Skin of body (tissue), 2 donors: Measurements from ENCODE around the gene IL24. TPM values are rescaled to one million over a fixed set of nuclear protein-coding genes. Genes with fewer than 3 reads are reported as not detected.

Experiments
- DNase-seq: peaks from one replicate; lab custom pipeline; 2025; lab: John Stamatoyannopoulos, UW
- total RNA-seq: library from RNA; depleted of rRNA; stranded (reverse); fragments of >200 nt; gene quantifications from one replicate; pipeline ENCODE4 v1.2.3, GENCODE V29; 2014

The IL24 gene
- total RNA-seq, 1 donor from 2014 or later = not detected

DNA sequence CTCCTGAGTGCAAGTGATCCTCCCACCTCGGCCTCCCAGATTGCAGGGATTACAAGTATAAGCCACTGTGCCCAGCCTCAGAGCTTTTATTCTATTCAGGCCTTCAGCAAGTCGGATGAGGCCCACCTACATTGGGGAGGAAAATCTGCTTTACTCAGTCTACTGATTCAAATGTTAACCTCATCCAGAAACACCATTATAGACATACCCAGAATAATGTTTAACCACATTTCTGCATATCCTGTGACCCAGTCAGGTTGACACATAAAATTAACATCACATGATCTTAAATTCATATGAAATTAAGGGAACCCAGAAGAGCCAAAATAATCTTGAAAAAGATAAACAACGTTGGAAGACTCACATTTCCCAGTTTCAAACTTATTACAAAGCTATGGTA lies 16.9 kb upstream of the IL24 start:
- DNase-seq = no peak

DNA sequence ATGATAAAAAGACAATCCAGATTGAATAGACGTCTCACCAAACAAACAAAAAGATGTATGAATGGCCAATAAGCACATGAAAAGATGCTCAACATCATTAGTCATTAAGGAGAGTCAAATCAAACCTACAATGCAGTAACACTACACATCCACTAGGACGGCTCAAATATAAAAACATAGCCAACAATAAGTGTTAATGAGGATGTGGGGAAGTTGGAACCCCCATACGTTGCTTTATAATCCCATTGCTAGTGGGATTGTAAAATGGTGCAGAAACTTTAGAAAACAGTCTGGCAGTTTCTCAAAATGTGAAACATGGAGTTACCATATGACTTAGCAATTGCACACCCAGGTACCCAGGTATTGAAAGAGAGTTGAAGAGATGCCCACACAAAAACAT lies 14.7 kb upstream of the IL24 start:
- no peak for DNase-seq

DNA sequence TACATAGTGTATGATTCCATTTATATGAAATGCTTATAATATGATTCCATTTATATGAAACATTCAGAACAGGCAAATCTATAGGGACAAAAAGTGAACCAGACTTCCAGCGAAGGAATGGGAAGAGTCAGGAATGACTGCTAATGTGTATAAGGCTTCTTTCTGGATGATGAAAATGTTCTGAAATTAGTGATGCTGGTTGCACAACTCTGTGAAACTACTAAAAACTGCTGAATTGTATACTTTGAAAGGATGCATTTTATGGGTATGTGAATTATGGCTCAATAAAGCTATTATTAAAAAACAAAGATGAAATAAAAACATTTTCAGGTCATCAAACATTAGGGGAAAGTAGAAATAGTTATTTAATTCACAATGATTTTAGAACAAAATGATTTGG lies 14.1 kb upstream of the IL24 start:
- no peak for DNase-seq

DNA sequence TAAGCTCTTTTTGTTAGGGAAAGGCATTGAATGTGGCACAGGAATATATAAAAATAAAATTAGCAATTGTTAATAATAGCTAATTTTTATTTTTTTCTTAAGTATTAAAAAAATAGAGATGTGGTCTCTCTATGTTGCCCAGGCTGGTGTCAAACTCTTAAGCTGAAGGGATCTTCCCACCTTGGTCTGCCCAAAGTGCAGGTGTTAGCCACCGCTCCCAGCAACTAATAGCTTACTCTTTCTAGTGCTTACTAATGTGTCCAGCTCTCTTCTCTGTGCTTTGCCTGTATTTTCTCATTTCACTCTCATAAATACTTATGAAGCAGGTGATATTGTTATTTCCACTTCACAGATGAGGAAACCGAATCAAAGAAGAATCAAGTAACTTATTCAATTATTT lies 13.4 kb upstream of the IL24 start:
- no peak for DNase-seq

DNA sequence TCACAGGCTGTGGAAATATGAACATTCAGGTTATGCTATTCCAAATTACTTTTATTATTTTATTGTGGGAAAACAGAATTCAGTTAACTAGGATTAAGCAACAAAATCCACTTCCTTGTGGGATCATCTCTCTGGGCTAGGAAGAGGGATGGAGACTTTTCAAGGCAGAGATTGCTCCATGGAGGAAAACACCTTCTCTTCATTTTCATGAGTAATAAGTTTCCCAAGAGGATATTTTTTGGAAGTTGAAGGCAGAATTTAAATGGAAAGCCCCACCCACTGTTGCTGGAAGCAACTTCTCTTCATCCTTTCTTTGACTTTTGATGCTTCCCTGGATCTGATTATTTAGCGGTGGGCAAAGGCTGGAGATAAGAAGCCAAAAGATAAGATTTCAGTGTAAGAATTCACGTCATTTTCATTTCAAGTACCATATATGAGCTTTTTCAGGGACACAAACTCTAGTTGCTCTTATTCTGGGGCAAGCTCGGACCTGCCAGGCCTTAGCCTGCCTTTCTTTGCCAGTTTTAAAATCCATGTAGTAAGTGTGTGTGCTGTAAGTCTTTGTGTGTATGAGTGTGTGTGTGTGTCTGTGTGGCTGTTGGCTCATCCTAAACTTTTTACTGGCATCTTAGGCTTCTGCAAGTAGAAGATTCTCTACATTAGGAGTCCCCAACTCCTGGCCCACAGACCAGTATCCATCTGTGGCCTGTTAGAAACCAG lies 11.7 kb upstream of the IL24 start:
- no peak for DNase-seq

DNA sequence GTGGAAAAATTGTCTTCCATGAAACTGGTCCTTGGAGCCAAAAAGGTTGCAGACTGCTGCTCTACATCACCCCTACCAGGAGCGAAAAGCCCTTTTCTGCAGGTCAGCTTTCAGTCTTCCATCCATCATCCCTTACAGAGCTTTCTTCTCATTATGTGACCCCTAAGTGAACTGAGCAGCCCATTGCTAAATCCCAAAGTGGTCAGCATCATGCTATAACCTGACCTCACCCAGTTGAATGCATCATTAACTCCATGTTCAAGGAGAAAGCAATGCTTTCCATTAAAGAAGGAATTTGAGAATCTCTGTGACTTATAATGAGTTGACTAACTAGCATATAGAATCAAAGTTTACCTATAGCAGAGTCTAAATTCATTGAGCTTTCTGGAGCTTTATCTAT lies 10.4 kb upstream of the IL24 start:
- DNase-seq = no peak

DNA sequence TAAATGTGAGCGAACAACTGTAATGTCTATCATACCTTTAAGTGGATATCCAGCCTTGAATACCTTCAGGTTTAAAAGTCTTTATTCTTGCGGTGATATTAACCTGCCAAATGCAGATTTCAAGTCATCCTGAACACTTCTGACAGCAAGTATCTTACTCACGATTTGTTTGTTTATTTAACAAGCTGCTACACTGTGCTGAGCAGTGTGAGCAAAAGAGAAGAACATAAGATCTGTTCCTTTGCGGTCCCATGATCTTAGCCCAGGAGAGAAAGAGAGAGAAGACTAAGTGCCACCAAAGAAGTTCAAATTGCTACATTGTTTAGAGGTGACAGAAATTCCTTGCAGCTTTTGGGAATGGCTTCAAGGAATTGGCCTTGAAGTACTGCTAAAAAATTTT lies 9.5 kb upstream of the IL24 start:
- DNase-seq = no peak

DNA sequence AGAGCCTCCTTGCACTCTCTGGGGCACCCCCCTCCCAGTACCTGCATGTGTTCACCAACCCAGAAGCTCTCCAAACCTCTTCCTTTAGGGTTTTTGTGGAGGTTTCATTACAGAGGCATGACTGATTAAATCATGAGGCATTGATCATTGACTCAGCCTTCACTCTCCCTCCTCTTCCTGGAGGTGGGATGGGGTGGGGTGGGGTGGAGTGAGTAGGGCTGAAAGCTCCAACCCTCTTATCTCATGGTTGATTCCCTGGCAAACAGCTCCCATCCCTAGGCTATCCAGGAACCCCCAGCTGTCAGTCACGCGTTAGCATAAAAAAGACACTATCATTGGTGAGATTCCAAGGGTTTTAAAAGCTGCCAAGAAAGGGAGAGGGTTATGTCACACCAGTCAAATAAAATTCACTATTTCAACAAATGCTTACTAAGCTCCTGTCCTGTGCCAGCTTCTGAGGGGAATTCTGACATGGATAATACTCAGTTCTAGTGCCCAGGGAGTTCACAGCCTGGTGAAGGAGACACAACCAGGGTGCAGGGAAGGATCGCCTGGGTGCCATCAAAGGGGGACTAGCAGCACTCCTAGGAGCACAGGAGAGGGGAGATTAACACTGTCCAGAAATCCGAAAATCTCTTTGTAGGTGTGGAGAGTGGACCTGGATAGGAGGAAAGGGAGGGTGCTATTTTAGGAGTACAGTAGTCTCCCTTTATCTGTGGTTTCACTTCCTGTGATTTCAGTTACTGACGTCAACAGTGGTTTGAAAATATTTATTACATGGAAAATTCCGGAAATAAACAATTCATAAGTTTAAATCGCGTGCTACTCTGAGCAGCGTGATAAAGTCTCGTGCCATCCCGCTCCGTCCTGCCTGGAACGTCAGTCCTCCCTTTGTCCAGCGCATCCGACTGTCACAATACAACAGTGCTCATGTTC lies 6.8 kb upstream of the IL24 start:
- peak; percentile 7 for DNase-seq

DNA sequence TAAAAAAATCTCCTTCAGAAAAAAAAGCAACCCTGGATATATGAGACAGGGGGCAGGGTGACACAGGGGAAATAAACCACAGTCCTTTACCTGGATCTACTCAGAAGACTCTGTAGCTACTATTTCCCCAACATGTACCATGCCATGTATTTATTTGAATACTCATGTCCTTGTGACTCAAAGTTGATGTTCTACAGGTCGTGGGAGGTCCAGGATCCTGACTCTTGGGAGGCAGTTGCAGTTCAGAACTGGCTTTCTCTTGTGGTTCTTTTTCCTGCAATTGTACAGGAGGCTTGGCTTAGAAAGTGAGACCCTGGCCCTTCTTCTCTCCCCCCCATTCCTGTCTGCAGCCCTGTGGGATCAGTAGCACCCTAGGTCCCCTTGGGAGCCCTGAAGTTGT lies 5.8 kb upstream of the IL24 start:
- DNase-seq = no peak

DNA sequence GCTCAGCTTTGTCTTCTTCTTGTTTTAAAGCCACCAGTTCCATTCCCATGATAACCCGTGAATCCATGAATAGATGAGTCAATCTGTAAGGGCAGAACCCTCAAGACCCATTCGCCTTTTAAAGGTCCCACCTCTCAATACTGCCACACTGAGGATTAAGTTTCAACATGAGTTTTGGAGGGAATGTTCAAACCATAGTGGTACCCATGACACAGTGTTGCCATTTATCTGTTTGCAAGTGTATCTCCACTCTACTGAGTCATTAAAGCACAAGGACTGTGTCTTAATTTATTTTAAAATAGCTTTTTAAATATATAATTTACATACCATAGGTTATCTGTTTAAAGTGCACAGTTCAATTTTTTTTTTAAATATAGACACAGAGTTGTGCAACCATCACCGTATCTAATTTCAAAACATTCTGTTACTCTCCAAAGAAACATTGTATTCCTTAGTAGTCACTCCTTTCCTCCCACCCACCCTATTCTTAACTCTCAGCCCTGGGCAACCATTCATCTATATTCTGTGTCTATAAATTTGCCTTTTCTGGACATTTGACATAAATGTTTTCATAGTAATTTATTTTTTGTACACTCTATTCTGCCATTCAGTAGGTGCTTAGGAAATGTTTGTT lies 4.8 kb upstream of the IL24 start:
- no peak for DNase-seq

DNA sequence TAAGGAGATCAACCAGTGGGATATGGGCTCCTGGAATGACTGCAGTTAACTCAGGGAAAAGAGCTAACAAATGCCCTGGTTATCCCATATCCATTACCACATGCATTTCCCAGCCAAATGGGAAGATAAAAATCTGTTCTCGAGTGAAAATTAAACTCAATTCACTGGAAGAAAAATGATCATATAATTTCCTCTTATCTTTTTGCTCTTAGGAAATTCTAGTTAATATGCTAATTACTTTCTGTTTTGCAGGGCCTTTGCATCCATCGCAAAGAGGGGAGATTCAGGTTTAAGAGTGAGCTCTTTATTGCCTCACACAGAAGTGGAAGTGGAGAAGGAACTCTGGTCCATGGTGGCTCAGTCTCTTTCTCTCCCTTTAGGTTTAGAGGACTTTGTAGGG lies 3.9 kb upstream of the IL24 start:
- DNase-seq = no peak

DNA sequence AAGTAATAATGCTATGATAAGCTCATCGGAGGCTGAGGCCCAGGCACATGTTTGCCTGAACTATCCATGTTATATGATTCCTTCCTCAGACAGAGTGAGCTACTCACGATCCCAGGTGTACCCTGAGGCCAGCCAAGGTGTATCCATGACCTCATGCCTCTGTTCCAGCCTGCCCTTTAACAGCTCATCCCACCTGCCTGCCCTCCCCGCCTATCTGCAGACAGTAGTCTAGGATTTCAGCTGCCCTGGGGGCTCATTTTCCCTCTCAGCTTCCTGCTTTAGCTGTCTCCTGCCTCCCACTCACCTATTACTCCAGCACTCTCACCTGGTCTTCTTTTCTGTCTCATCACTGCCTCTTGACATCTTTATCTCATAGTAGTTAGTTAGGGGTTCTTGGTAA lies 1.9 kb upstream of the IL24 start:
- no peak for DNase-seq

DNA sequence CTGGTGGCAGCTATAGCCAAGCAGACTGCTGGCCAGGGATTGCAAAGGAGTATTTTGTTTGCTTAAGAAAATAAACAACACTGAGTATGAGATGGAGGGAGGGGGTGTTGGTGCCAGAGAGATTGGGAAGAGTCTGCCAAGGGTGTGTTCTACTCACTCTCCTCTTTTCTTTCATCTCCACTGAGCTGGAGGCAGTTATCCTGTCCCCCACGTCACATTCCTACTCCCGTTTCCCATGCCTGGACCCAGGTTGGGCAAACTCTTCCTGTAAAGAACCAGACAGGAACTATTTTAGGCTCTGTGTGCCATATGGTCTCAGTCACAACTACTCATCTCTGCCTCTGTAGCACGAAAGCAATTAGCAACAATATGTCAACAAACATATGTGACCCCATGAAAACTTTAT lies 1.4 kb upstream of the IL24 start:
- DNase-seq = peak; percentile 24

DNA sequence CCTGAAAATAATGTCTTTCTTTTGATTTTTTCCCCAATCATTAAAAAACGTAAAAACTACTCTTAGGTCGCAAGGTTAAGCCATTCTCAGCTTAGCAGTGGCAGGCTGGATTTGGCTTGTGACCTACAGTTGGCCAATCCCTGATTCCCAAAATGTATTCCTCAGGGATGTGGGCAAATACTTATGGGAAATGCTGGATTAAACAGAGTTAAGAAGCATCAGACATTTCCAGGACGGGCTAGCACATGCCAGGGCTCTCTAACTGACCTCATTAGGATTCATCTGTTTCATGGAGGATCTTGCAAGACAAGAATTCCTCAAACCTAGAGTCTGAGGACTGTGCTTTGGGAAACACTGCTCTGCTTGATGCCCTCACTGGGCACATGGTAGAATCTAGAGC lies 982 bp upstream of the IL24 start:
- DNase-seq = no peak

DNA sequence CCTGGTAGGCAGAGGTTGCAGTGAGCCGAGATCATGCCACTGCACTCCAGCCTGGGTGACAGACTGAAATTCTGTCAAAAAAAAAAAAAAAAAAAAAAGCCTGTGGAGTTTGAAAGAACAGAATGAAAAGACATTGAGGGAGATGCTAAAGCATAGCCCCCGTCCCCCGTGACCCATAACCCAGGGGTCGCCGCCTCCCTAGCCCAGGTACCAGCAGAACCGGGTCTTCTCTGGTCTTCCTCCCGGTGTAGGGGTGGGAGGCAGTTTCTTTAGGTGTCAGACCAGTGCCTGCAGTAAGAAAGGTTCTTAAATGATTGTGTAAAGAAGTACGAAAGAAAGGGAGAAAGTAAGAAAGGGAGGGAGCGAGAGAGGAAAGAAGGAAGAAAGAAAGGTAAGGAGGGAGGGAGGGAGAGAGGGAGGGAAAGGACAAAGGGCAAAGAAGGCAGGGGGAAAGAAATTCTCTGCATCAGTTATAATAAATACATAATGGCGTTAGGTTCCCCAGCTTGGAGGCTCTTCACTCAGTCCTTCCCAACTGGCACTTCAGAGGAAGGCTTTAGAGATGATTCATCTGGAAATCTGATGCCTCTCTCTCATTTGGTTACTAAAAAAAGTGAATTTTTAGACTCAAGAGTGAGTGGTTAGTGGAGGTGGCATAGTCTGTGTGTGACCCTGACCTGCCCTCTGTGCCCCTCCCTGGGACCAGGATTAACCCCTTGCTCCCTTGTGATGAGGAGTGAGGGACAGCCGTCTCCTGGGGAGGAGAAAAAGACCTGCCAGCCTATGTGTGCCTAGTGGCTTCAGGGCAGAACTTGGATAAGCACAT lies 1.1 kb downstream of the IL24 start:
- DNase-seq = no peak

DNA sequence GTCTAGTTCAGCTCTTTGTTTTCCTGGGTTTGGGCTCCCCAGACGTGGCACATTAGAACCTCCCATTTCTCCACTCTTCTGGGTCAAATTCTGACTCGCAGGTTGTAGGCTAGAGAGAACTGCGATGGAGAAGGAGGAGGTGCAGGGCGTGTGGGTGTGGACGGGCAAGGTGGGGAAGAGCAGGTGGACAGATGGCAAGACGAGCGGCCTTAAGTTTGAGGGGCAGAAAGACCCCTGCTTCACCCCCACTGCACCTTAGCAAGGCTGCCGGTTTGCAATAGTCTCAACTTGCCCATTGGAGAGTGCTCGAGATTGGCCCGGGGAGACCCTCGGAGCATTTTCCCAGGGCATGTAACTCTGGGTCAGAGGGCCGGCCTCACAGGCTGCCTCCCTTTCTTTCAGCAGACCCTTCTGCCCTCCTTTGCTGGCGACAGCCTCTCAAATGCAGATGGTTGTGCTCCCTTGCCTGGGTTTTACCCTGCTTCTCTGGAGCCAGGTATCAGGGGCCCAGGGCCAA lies 1.7 kb downstream of the IL24 start:
- DNase-seq = no peak

DNA sequence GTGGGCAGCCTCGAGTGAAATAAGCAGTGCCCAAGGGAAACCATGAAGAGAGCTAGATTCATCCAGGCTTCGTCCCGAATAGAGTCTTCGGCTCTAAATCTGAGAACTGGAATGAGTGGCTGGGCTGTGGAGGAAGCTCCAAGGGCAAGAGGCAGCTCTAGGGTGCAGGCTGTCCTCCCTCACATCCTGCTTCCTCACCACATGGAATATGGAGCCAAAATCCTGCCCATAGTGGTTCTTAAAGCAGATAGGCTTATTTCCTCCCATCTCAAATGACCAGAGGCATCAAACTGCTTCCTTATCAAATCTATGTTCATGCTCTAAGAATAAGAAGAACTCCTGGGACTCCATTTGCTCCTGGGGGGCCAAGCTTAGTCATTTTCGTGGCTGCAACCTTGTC lies 2.5 kb downstream of the IL24 start:
- no peak for DNase-seq

DNA sequence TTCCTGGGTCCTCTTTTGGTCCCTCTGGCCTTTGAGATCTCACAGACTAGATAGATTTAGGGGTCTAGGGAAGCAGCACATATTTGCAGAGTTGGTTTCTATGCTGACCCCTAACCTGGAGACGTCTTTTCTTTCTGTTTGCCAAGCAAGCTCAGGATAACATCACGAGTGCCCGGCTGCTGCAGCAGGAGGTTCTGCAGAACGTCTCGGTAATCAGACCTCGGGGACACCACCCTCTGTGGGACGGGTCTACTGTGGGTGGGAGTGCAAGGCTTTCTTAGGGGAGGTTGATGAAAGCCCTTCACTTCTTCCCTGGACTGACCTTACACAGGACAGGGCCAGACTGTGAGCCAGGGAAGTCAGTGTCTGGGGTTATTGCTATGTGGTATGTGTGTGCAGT lies 2.9 kb downstream of the IL24 start:
- no peak for DNase-seq

DNA sequence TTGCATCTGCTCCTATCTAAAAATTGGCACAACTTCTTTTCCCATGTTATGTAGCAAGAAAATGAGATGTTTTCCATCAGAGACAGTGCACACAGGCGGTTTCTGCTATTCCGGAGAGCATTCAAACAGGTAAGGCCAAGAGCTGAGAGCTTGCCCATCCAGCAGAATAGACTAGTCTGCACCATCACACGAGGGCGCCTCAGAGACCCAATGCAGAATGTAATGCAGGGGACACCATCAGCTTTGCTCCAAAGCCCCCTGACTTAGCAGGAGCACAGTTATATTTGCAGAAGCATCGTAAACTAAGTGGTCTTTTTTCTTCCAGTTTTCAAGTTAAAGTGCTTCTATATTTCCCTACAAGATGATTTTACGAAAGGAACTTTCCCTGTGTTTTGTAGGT lies 4.7 kb downstream of the IL24 start:
- DNase-seq = no peak

DNA sequence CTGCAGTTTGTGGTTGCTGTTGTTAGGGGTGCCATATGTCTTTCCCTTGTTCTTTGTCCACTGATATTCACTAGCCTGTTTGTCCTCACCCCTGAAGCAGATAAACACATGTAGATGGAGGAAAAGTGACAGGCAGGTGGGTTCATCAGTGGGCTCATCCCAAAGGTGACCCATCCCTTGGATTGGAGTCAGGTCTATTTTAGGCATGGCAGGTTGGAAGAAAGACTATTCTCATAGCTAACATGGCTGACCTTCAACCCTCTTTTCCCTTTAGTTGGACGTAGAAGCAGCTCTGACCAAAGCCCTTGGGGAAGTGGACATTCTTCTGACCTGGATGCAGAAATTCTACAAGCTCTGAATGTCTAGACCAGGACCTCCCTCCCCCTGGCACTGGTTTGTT lies 5.5 kb downstream of the IL24 start:
- no peak for DNase-seq

DNA sequence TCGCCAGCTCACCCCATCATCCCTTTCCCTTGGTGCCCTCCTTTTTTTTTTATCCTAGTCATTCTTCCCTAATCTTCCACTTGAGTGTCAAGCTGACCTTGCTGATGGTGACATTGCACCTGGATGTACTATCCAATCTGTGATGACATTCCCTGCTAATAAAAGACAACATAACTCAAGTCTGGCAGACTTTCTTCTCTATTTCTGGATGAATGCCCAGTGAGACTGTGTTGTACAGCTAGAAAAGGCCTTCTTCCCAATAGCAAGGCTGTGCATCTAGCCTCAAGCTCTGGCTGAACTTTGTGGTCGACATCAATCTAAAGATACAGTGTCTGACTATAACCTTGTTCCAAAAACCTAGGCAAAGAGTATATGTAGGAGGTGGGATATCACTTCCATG lies 6.4 kb downstream of the IL24 start:
- no peak for DNase-seq
